CD4-positive, alpha-beta T cell (primary cell): Measurements from ENCODE around the gene ATP11A. TPM values are rescaled to one million over a fixed set of nuclear protein-coding genes. Genes with fewer than 3 reads are reported as not detected.

Source experiments
- ATAC-seq: fragments of 200-7000 bp; cut with Tn5 transposase; one replicate; pipeline ENCODE4 v1.10.0; 2022; ENCODE audit warnings: mild to moderate bottlenecking; ENCODE audit not compliant: poor library complexity
- CTCF ChIA-PET: fragments of 350-600 bp; sonication (Branson Sonifier 250); formaldehyde crosslinking; loops from one replicate; lab custom pipeline; 2021; ENCODE audit warnings: antibody characterized with exemption, inconsistent platforms; lab: Charles Lee
- POLR2A ChIA-PET: fragments of 350-600 bp; sonication (Branson Sonifier 250); formaldehyde crosslinking; loops from one replicate; lab custom pipeline; 2021; ENCODE audit warnings: antibody characterized with exemption, inconsistent platforms; lab: Charles Lee
- DNase-seq, 14 experiments: peaks; one replicate each; pipeline ENCODE4 v3.0.0-alpha.2; 2013 to 2020; ENCODE audit warnings: mixed read lengths in 2 of 14
- H3K27ac ChIP-seq, 2 donors: one replicate each; pipeline versions ENCODE4 v1.5.1 to v1.7.0; 2013; ENCODE audit warnings: low read length in 2 of 2, low read depth in 1 of 2, mild to moderate bottlenecking in 1 of 2
- H3K27me3 ChIP-seq, 2 experiments: 1 replicate in 1 of 2; 2 replicates in 1 of 2; pipeline versions ENCODE4 v1.6.1 to v1.7.0; 2013; ENCODE audit warnings: low read length in 2 of 2, control low read depth in 1 of 2, mild to moderate bottlenecking in 1 of 2, moderate library complexity in 1 of 2; ENCODE audit not compliant: insufficient read depth in 2 of 2, control insufficient read depth in 1 of 2
- H3K36me3 ChIP-seq: one replicate; pipeline ENCODE4 v1.6.1; 2013; ENCODE audit warnings: low read length, control low read depth; ENCODE audit not compliant: insufficient read depth
- H3K4me1 ChIP-seq: one replicate; pipeline ENCODE4 v1.6.1; 2013; ENCODE audit warnings: low read length, control low read depth; ENCODE audit not compliant: insufficient read depth
- H3K4me3 ChIP-seq: one replicate; pipeline ENCODE4 v1.5.1; 2013; ENCODE audit warnings: mild to moderate bottlenecking, low read length, moderate library complexity
- H3K9me3 ChIP-seq, 2 experiments: 1 replicate in 1 of 2; 2 replicates in 1 of 2; pipeline versions ENCODE4 v1.6.1 to v1.7.0; 2013; ENCODE audit warnings: low read length in 2 of 2, mild to moderate bottlenecking in 2 of 2, control low read depth in 1 of 2, moderate library complexity in 1 of 2; ENCODE audit not compliant: control insufficient read depth in 1 of 2, insufficient read depth in 1 of 2
- H3K27ac Mint-ChIP-seq: one replicate; pipeline ENCODE4 v1.8.0; 2020; ENCODE audit warnings: mixed read lengths
- H3K27me3 Mint-ChIP-seq: one replicate; pipeline ENCODE4 v1.8.0; 2021; ENCODE audit warnings: mixed read lengths
- H3K36me3 Mint-ChIP-seq: one replicate; pipeline ENCODE4 v1.8.0; 2021; ENCODE audit warnings: low read depth, mixed read lengths
- H3K4me1 Mint-ChIP-seq: one replicate; pipeline ENCODE4 v1.8.0; 2021; ENCODE audit warnings: low read depth, mixed read lengths
- H3K4me3 Mint-ChIP-seq: one replicate; pipeline ENCODE4 v1.8.0; 2020; ENCODE audit warnings: mild to moderate bottlenecking, mixed read lengths
- H3K9me3 Mint-ChIP-seq: one replicate; pipeline ENCODE4 v1.8.0; 2020; ENCODE audit warnings: mixed read lengths
- intact Hi-C, 2 experiments: fragments of 100-400 bp; cut with DNase I in 1 of 2; cut with micrococcal nuclease in 1 of 2; formaldehyde crosslinking; loops; one replicate each; pipeline versions ENCODE4 v1.15.1 to v1.9.0; 2023 to 2025; cut with DNase I, micrococcal nuclease
- total RNA-seq, 174 experiments: library from RNA in 2 of 174; stranded (reverse) in 2 of 174; gene quantifications; one replicate each; pipeline ENCODE4 v1.2.3 and lab custom pipeline; 2021 to 2026
- TF ChIP-seq, protein P1 (sequence below): fragments of 200-600 bp; IDR thresholded peaks from one replicate; pipeline ENCODE4 v1.8.0; 2022; ENCODE audit warnings: antibody characterized with exemption, mild to moderate bottlenecking

ATP11A gene
- total RNA-seq, 2 experiments from 2014 or later, result 56.7 to 66.8 TPM

DNA sequence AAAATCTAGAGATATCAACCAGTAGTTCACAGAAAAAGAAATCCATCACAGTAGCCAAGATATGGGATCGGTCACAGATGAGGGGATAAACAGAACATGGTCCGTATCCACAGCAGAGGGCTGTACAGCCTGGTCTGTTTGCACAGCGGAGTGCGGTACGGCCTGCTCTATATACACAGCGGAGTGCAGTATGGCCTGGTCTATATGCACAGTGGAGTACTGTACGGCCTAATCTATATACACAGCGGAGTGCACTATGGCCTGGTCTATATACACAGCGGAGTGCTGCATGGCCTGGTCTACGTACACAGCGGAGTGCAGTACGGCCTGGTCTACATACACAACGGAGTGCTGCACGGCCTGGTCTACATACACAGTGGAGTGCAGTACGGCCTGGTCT is 236.2 kb downstream of the ATP11A start:
- CTCF ChIA-PET, result no interaction called here
- Mint-ChIP-seq H3K36me3 (no peaks in the 10 kb centered on the region), H3K4me1 (no peaks in the 10 kb centered on the region), H3K4me3 (no peak overlapping the region), H3K27ac (no peak overlapping the region), H3K9me3 (no peaks in the 10 kb centered on the region), H3K27me3 (peaks cover 63% of the 10 kb centered on the region)
- POLR2A ChIA-PET, result no interaction called here
- Histone ChIP-seq H3K9me3 (peaks cover 0 to 10% of the 10 kb centered on the region in 2 experiments), H3K36me3 (no peaks in the 10 kb centered on the region), H3K4me1 (peaks cover 3% of the 10 kb centered on the region), H3K4me3 (no peak overlapping the region), H3K27me3 (peaks cover 24 to 26% of the 10 kb centered on the region in 2 experiments), H3K27ac (no peak overlapping the region)
- TF ChIP-seq, protein P1, sequence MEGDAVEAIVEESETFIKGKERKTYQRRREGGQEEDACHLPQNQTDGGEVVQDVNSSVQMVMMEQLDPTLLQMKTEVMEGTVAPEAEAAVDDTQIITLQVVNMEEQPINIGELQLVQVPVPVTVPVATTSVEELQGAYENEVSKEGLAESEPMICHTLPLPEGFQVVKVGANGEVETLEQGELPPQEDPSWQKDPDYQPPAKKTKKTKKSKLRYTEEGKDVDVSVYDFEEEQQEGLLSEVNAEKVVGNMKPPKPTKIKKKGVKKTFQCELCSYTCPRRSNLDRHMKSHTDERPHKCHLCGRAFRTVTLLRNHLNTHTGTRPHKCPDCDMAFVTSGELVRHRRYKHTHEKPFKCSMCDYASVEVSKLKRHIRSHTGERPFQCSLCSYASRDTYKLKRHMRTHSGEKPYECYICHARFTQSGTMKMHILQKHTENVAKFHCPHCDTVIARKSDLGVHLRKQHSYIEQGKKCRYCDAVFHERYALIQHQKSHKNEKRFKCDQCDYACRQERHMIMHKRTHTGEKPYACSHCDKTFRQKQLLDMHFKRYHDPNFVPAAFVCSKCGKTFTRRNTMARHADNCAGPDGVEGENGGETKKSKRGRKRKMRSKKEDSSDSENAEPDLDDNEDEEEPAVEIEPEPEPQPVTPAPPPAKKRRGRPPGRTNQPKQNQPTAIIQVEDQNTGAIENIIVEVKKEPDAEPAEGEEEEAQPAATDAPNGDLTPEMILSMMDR, result no peak
- intact Hi-C loops, result no loop called here
- ATAC-seq, result no peak
- DNase-seq, result no peak

DNA sequence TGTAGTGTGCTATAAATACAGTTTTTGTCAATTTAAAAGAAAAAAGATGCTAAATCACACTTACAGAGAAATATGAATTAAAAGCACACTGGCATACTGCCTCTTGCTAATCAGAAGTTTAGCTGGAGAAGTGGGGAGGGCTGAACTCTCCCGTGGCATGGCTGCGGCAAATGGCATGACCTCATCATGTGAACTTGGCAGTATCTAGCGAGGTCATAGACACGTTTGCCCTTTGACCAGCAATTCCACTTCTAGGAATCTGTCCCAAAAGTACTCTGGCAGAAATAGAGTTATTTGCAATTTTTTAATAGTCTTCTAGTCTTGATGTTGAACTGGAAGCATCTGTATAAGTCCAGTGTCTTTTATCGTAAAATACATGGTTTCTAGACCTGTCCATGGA is 237.2 kb downstream of the ATP11A start:
- TF ChIP-seq, protein P1, result no peak
- no peaks in the 10 kb centered on the region for H3K36me3 ChIP-seq
- Mint-ChIP-seq H3K4me3 (no peak overlapping the region), H3K27ac (no peak overlapping the region), H3K36me3 (no peaks in the 10 kb centered on the region), H3K27me3 (peaks cover 65% of the 10 kb centered on the region), H3K4me1 (no peaks in the 10 kb centered on the region), H3K9me3 (no peaks in the 10 kb centered on the region)
- POLR2A ChIA-PET, result no interaction called here
- peaks cover 3% of the 10 kb centered on the region for H3K4me1 ChIP-seq
- CTCF ChIA-PET, result interaction anchor here (1.3 kb wide), 1 partner anchor 11 kb away, joined by 3 read pairs; no protein-coding TSS in a partner anchor
- H3K9me3 ChIP-seq, result peaks cover 0 to 16% of the 10 kb centered on the region in 2 experiments
- no peak overlapping the region for H3K27ac ChIP-seq
- ATAC-seq, result no peak
- peaks cover 24 to 33% of the 10 kb centered on the region in 2 experiments for H3K27me3 ChIP-seq
- no peak overlapping the region for H3K4me3 ChIP-seq
- intact Hi-C loops, result no loop called here
- no peak for DNase-seq

DNA sequence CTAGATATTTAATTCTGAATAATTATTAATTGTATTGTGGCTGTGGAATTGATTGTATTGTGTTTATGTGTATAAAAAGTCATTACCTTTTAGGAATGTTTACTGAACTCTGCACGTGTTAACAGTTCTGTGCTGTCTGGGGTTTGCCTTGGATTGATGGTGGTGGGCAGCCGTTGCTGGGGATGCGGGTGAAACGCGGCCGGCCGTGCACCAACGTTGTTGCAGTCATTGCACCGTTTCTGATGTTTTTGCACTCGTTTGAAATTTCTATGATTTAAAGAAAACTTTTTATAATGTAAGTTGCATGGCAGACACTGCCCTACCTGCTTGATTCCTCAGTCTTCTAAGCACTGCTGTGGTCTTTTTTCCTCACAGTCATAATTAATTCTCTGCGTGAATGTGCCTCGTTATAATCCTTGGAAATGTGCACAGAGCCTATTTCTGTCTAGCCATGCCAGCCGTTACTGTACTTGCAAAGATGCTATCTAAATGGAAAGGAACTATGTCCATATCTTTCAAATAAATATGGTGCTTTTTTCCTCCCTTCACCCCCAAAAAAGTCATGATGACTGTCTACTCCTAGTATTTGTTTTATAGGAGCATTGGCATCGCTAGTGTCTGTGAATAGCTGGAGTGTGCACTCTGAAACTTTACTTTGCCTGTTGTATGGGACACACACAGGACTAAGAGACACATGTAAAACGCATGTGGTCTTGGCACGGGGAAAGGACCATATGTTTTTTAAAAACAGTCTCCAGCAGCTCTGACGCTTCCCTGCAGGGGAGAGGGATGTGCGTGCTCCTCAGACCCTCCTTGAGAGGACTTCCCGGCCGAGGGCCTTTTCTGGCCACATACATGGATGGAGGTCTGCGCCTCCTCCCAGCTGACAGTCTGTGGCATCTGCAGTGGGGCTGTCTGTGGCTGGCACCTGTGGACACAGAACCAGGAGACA is 238.5 kb downstream of the ATP11A start:
- ChIA-PET POLR2A (no interaction called here), CTCF (no interaction called here)
- Histone ChIP-seq H3K27ac (no peak overlapping the region), H3K4me1 (peaks cover 3% of the 10 kb centered on the region), H3K9me3 (peaks cover 0 to 16% of the 10 kb centered on the region in 2 experiments), H3K36me3 (no peaks in the 10 kb centered on the region), H3K27me3 (peaks cover 26 to 33% of the 10 kb centered on the region in 2 experiments), H3K4me3 (no peak overlapping the region)
- no peak for DNase-seq
- Mint-ChIP-seq H3K4me1 (no peaks in the 10 kb centered on the region), H3K27ac (no peak overlapping the region), H3K36me3 (no peaks in the 10 kb centered on the region), H3K9me3 (no peaks in the 10 kb centered on the region), H3K4me3 (no peak overlapping the region), H3K27me3 (peaks cover 69% of the 10 kb centered on the region)
- no peak for ATAC-seq
- TF ChIP-seq, protein P1, result no peak
- intact Hi-C loops, result no loop called here
